ENCODE results near the gene RASA3.
"Not testable (repeated sequence)": the region's sequence is repeated elsewhere in the genome, so short reads cannot be mapped to it uniquely, and the experiment has no call there.

Gene RASA3

DNA sequence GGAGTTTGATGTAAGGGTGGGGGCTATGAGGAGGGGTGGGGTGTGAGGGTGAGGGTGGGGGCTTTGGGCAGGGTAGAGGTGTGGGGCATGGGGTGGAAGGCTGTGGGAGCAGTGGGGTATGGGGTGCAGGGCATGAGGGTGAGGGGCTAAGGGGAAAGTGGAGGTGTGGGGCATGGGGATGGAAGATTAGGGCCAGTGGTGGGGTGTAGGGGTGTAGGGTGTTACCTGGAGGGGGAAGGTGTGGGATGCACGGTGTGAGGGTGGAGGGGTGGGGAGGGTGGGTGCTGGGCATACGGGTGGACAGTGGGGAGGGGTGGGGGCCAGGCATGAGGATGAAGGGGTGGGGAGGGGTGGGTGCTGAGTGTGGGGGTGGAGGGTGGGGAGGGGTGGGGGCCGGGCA lies 22.9 kb upstream of the RASA3 start:
- Histone ChIP-seq H3K4me3 (ENCODE audit: low read length in 2 of 2) (no peak overlapping the region), H3K36me3 (ENCODE audit: control insufficient read depth in 2 of 2, insufficient read depth in 2 of 2, low read length in 2 of 2) (no peaks in the 10 kb centered on the region), H3K4me1 (ENCODE audit: control insufficient read depth, insufficient read depth, low read length) (no peaks in the 10 kb centered on the region), H3K9ac (ENCODE audit: low read length in 2 of 2) (no peak overlapping the region), H3K27me3 (ENCODE audit: control insufficient read depth in 1 of 2, insufficient read depth in 2 of 2, low read length in 2 of 2) (no peaks in the 10 kb centered on the region), H3K9me3 (ENCODE audit: control insufficient read depth in 2 of 2, low read length in 2 of 2) (no peaks in the 10 kb centered on the region), H3K27ac (ENCODE audit: low read length) (no peak overlapping the region)

DNA sequence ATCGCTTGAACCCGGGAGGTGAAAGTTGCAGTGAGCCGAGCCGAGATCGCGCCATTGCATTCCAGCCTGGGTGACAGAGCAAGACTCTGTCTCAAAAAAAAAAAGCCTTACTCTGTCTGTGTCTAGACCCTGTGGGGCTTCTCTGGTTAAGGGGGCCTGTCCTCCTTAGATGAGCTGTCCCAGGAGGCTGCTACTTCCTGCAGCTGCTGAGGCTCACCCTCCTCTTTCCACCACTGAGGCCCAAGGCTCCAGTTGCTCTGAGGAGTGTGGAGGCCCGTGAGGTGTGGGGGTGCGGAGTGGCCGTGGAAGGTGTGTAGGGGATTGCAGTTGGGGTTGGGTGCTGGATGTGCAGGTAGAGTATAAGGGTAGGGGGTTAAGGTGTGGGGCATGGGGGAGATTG lies 22.1 kb upstream of the RASA3 start:
- no peak overlapping the region for H3K27ac ChIP-seq (ENCODE audit: low read length)
- no peaks in the 10 kb centered on the region for H3K36me3 ChIP-seq (ENCODE audit: control insufficient read depth in 2 of 2, insufficient read depth in 2 of 2, low read length in 2 of 2)
- no peak overlapping the region for H3K9ac ChIP-seq (ENCODE audit: low read length in 2 of 2)
- no peak overlapping the region for H3K4me3 ChIP-seq (ENCODE audit: low read length in 2 of 2)
- no peaks in the 10 kb centered on the region for H3K27me3 ChIP-seq (ENCODE audit: control insufficient read depth in 1 of 2, insufficient read depth in 2 of 2, low read length in 2 of 2)
- H3K9me3 ChIP-seq (ENCODE audit: control insufficient read depth in 2 of 2, low read length in 2 of 2) = no peaks in the 10 kb centered on the region
- no peaks in the 10 kb centered on the region for H3K4me1 ChIP-seq (ENCODE audit: control insufficient read depth, insufficient read depth, low read length)

DNA sequence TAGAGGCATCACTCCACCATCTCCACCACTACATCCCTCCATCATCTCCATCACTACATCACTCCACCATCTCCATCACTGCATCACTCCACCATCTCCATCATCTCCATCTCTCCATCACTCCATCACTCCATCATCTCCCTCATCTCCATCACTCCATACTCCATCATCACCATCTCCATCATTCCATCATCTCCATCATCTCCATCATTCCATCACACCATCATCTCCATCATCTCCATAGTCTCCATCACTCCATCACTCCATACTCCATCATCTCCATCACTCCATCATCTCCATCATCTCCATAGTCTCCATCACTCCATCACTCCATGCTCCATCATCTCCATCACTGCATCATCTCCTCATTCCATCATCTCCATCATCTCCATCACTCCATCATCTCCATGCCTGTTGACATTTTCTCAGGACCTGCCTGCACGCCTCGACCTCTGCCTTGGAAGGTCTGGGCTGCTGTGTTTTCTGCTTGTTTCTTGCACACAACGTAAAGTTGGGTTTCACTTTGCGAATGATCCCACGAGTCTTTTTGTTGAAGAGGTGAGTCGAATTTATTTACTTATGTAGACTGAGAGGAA lies 21.2 kb upstream of the RASA3 start:
- Histone ChIP-seq H3K36me3 (ENCODE audit: control insufficient read depth in 2 of 2, insufficient read depth in 2 of 2, low read length in 2 of 2) (no peaks in the 10 kb centered on the region), H3K27me3 (ENCODE audit: control insufficient read depth in 1 of 2, insufficient read depth in 2 of 2, low read length in 2 of 2) (no peaks in the 10 kb centered on the region), H3K4me1 (ENCODE audit: control insufficient read depth, insufficient read depth, low read length) (no peaks in the 10 kb centered on the region), H3K9ac (ENCODE audit: low read length in 2 of 2) (no peak overlapping the region), H3K27ac (ENCODE audit: low read length) (no peak overlapping the region), H3K4me3 (ENCODE audit: low read length in 2 of 2) (no peak overlapping the region), H3K9me3 (ENCODE audit: control insufficient read depth in 2 of 2, low read length in 2 of 2) (no peaks in the 10 kb centered on the region)

DNA sequence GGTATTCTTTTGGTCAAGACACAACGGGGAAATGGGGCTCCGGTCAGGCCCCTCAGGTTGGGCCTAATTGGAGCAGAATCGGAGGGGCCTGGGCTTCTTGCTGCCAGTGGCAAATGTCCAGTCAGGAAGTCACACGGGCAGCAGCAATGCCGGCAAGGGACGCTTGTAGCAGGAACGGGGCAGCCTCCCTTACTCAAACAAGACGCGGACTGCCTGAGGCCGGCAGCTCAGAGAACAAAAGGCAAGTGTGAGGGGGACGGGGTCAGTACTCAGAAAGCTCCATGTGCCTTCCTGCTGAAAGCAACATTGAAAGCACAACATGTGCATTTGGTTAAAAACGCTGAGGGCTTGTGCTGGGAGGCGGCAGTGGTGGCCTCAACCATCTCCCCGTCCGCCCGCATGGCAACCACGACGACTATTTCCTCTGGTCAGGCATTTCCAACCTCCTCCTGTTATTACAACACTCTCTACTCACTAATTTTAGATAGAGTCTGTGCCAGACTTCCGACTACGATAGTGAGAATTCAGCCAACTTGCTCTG lies 20.5 kb upstream of the RASA3 start:
- Histone ChIP-seq H3K9me3 (ENCODE audit: control insufficient read depth in 2 of 2, low read length in 2 of 2) (no peaks in the 10 kb centered on the region), H3K9ac (ENCODE audit: low read length in 2 of 2) (no peak overlapping the region), H3K4me3 (ENCODE audit: low read length in 2 of 2) (no peak overlapping the region), H3K4me1 (ENCODE audit: control insufficient read depth, insufficient read depth, low read length) (no peaks in the 10 kb centered on the region), H3K36me3 (ENCODE audit: control insufficient read depth in 2 of 2, insufficient read depth in 2 of 2, low read length in 2 of 2) (no peaks in the 10 kb centered on the region), H3K27ac (ENCODE audit: low read length) (no peak overlapping the region), H3K27me3 (ENCODE audit: control insufficient read depth in 1 of 2, insufficient read depth in 2 of 2, low read length in 2 of 2) (no peaks in the 10 kb centered on the region)

DNA sequence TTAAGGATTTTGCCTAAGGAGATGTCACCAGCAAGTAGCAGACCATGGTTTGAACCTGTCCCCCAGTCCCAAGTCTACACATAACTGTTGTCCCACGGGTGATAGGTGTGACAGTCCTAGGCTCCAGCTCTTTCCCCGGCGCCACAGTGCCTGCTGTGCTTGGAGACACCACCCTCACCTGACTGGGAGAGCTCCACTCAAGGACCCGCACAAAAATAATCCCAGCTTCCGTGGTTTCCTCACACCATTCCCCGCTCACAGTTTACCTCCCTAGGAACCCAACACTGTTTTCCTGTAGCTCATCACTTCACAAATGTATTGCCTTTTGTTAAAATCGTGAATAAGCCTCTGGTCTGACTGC lies 19.8 kb upstream of the RASA3 start:
- H3K36me3 ChIP-seq (ENCODE audit: control insufficient read depth in 2 of 2, insufficient read depth in 2 of 2, low read length in 2 of 2) = no peaks in the 10 kb centered on the region
- H3K4me3 ChIP-seq (ENCODE audit: low read length in 2 of 2) = no peak overlapping the region
- no peak overlapping the region for H3K27ac ChIP-seq (ENCODE audit: low read length)
- no peaks in the 10 kb centered on the region for H3K27me3 ChIP-seq (ENCODE audit: control insufficient read depth in 1 of 2, insufficient read depth in 2 of 2, low read length in 2 of 2)
- no peaks in the 10 kb centered on the region for H3K4me1 ChIP-seq (ENCODE audit: control insufficient read depth, insufficient read depth, low read length)
- H3K9me3 ChIP-seq (ENCODE audit: control insufficient read depth in 2 of 2, low read length in 2 of 2) = no peaks in the 10 kb centered on the region
- no peak overlapping the region for H3K9ac ChIP-seq (ENCODE audit: low read length in 2 of 2)

DNA sequence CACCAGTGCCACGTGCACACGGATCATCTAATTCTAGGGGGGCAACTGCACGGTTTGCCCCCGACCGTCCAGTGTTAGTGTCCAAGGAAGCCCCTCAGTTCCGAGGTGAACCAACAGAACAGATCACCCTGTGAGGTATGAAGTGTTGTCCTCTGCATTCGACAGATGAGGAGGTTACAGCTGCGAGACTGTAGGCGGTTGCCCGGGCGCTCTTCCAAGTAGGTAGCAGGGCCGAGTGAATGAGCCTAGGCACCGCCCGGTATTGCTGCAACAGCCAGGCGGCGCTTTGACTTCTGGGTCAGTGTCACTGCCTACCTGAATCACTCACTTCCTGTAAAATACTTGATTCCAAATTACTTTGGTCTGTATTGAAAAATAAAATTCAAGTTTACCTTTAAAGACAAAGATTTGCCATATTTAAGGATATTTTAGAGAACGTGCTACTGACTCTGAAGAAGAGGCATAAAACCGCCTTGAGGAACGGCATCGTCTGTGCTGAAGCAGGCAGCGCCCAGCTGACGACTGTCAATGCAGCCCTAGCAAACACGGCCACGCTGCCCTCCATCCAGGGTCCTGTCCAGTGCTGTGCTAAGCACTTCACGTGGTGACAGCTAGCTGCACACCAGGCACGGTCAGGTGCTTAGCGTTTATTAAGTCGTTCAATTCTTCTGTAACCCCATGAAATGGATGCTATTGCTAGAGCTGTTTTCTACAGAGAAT lies 19.3 kb upstream of the RASA3 start:
- Histone ChIP-seq H3K4me3 (ENCODE audit: low read length in 2 of 2) (no peak overlapping the region), H3K4me1 (ENCODE audit: control insufficient read depth, insufficient read depth, low read length) (no peaks in the 10 kb centered on the region), H3K9ac (ENCODE audit: low read length in 2 of 2) (no peak overlapping the region), H3K9me3 (ENCODE audit: control insufficient read depth in 2 of 2, low read length in 2 of 2) (no peaks in the 10 kb centered on the region), H3K36me3 (ENCODE audit: control insufficient read depth in 2 of 2, insufficient read depth in 2 of 2, low read length in 2 of 2) (no peaks in the 10 kb centered on the region), H3K27me3 (ENCODE audit: control insufficient read depth in 1 of 2, insufficient read depth in 2 of 2, low read length in 2 of 2) (no peaks in the 10 kb centered on the region), H3K27ac (ENCODE audit: low read length) (no peak overlapping the region)

DNA sequence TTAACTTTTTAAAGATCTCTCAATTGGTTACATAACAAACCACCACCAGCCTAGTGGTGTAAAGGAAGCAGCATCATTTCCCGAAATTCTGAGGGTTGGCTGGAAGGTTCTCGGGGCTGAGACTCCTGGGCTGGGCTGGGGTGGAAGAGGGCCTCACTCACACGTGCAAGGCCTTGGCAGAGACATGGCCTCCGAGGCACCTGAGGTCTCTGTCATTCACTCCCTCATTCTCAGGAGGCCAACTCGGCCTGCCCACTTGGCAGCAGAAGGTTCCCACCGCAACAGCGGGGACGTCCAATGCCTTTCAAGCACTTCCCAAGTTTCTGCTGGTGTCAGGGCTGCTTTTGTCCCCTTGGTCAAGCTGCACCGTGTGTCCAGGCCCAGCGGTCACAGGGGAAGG lies 18.6 kb upstream of the RASA3 start:
- Histone ChIP-seq H3K4me3 (ENCODE audit: low read length in 2 of 2) (no peak overlapping the region), H3K27ac (ENCODE audit: low read length) (no peak overlapping the region), H3K4me1 (ENCODE audit: control insufficient read depth, insufficient read depth, low read length) (no peaks in the 10 kb centered on the region), H3K9me3 (ENCODE audit: control insufficient read depth in 2 of 2, low read length in 2 of 2) (no peaks in the 10 kb centered on the region), H3K9ac (ENCODE audit: low read length in 2 of 2) (no peak overlapping the region), H3K27me3 (ENCODE audit: control insufficient read depth in 1 of 2, insufficient read depth in 2 of 2, low read length in 2 of 2) (no peaks in the 10 kb centered on the region), H3K36me3 (ENCODE audit: control insufficient read depth in 2 of 2, insufficient read depth in 2 of 2, low read length in 2 of 2) (no peaks in the 10 kb centered on the region)

DNA sequence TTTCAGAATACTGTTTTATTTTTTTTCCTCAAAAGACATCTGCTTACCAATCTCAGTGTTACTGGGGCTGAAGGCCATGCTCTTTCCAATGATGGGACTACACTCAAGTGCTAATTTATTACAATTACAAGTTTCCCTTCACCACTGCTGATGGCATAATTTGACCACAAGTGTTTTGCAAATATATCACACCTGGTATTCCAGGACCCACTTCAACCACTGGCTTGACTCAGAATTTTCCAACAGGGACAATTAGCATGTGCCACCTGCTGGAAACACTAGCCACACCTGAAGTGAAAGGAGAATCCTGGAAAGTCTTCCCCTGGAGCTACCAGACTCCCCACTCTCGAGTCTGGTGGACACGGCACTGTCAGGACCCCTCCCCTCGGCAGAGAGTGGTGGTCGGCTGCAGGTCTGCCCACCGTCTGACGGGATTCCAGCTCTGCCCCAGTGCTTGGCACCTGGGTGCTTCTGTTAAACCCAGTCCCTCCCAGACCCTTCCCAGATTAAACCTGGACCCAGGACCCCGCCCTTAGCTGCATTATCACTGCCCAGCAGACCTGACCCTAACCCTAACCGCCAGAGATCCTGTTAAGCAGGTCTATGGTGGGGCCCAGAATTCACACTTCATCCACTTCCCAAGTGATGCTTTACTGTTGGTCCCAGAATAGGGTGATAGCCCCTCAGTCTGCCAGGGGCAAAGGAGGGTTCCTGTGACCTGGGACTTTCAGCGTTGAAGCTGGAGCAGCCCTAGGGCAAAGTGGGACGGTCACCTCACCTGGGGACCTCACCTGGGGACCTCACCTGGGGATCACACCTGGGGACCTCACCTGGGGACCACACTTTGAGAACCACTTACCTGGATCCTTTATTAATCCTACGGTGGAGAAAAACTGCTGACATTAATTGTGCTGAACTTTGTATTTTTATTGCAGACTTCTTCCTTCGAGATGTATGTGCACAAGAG lies 17.6 kb upstream of the RASA3 start:
- H3K27ac ChIP-seq (ENCODE audit: low read length) = no peak overlapping the region
- no peak overlapping the region for H3K4me3 ChIP-seq (ENCODE audit: low read length in 2 of 2)
- no peak overlapping the region for H3K9ac ChIP-seq (ENCODE audit: low read length in 2 of 2)
- no peaks in the 10 kb centered on the region for H3K4me1 ChIP-seq (ENCODE audit: control insufficient read depth, insufficient read depth, low read length)
- H3K27me3 ChIP-seq (ENCODE audit: control insufficient read depth in 1 of 2, insufficient read depth in 2 of 2, low read length in 2 of 2) = no peaks in the 10 kb centered on the region
- no peaks in the 10 kb centered on the region for H3K36me3 ChIP-seq (ENCODE audit: control insufficient read depth in 2 of 2, insufficient read depth in 2 of 2, low read length in 2 of 2)
- no peaks in the 10 kb centered on the region for H3K9me3 ChIP-seq (ENCODE audit: control insufficient read depth in 2 of 2, low read length in 2 of 2)

DNA sequence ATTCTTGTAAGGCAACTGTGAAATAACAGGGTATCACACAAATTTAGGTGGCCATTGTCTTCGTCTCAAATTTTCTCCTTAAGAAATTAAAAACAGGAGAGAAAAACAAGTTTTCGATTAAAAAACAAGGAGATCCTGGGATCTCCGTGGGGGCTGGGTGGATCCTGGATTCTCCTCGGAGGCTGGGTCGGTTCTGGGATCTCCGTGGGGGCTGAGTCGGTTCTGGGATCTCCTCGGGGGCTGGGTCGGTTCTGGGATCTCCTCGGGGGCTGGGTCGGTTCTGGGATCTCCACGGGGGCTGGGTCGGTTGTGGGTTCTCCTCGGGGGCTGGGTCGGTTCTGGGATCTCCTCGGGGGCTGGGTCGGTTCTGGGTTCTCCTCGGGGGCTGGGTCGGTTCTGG lies 16.5 kb upstream of the RASA3 start:
- H3K27me3 ChIP-seq (ENCODE audit: control insufficient read depth in 1 of 2, insufficient read depth in 2 of 2, low read length in 2 of 2); H3K4me3 ChIP-seq (ENCODE audit: low read length in 2 of 2); H3K9me3 ChIP-seq (ENCODE audit: control insufficient read depth in 2 of 2, low read length in 2 of 2); H3K27ac ChIP-seq (ENCODE audit: low read length); H3K9ac ChIP-seq (ENCODE audit: low read length in 2 of 2); H3K36me3 ChIP-seq (ENCODE audit: control insufficient read depth in 2 of 2, insufficient read depth in 2 of 2, low read length in 2 of 2); H3K4me1 ChIP-seq (ENCODE audit: control insufficient read depth, insufficient read depth, low read length): not testable (repeated sequence)

DNA sequence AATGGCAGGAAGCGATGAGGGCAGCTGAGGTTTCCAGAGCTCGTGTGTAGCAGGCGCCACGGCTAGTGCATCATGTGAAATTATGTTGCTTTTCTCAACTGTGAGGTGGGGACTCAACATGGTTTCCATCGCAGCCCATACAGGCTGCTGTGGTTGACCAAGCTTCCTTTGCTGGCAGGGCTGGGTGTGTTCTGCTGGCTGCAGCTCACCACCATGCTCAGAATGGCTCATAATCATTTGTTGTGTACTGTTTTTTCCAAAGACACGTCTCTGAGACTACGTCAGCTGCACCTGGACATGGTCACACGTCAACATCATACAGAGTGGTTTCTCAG lies 16.1 kb upstream of the RASA3 start:
- no peak overlapping the region for H3K9ac ChIP-seq (ENCODE audit: low read length in 2 of 2)
- H3K4me1 ChIP-seq (ENCODE audit: control insufficient read depth, insufficient read depth, low read length) = no peaks in the 10 kb centered on the region
- no peak overlapping the region for H3K4me3 ChIP-seq (ENCODE audit: low read length in 2 of 2)
- no peak overlapping the region for H3K27ac ChIP-seq (ENCODE audit: low read length)
- no peaks in the 10 kb centered on the region for H3K27me3 ChIP-seq (ENCODE audit: control insufficient read depth in 1 of 2, insufficient read depth in 2 of 2, low read length in 2 of 2)
- no peaks in the 10 kb centered on the region for H3K9me3 ChIP-seq (ENCODE audit: control insufficient read depth in 2 of 2, low read length in 2 of 2)
- H3K36me3 ChIP-seq (ENCODE audit: control insufficient read depth in 2 of 2, insufficient read depth in 2 of 2, low read length in 2 of 2) = no peaks in the 10 kb centered on the region

Measured in stomach smooth muscle (tissue), 2 donors.